Urinary bladder (tissue), 4 donors: ENCODE results near the gene CDK15. TPM values are rescaled to one million over a fixed set of nuclear protein-coding genes. Genes with fewer than 3 reads are reported as not detected.

Experiments used
- DNase-seq: peaks from one replicate; pipeline ENCODE4 v3.0.0-alpha.2; 2015; ENCODE audit errors: extremely low spot score
- H3K27ac ChIP-seq: one replicate; pipeline ENCODE4 v1.5.1; 2013; ENCODE audit warnings: low read depth, mild to moderate bottlenecking, moderate library complexity
- H3K36me3 ChIP-seq: one replicate; pipeline ENCODE4 v1.6.1; 2013; ENCODE audit warnings: mild to moderate bottlenecking, moderate library complexity; ENCODE audit not compliant: insufficient read depth
- H3K4me1 ChIP-seq: one replicate; pipeline ENCODE4 v1.6.1; 2013; ENCODE audit warnings: mild to moderate bottlenecking, moderate library complexity; ENCODE audit not compliant: insufficient read depth
- H3K4me3 ChIP-seq: one replicate; pipeline ENCODE4 v1.5.1; 2013; ENCODE audit warnings: low read depth, low read length
- WGBS: extraction: QIAGEN DNeasy Blood & Tissue Kit; methylation state at CpG from one replicate; pipeline ENCODE4 v1.1.7; 2013; 5-methylcytosine and 5-hydroxymethylcytosine counted together
- polyA plus RNA-seq: library from polyadenylated mRNA; stranded (reverse); fragments of 200-250 nt; gene quantifications from one replicate; pipeline ENCODE4 v1.2.3, GENCODE V29; 2013
- total RNA-seq: library from RNA; depleted of rRNA; stranded (reverse); fragments of >200 nt; gene quantifications from one replicate; pipeline ENCODE4 v1.2.3, GENCODE V29; 2014
- donor health status: healthy with polysubstance abuse.
- donor health status: healthy.

CDK15 gene
- total and polyA plus RNA-seq, 2 donors: 1.6 to 3.7 TPM

- Histone ChIP-seq H3K4me3 (no peak overlapping the region), H3K4me1 (no peaks in the 10 kb centered on the region), H3K36me3 (no peaks in the 10 kb centered on the region), H3K27ac (peak overlapping the region; percentile 12)
- DNase-seq: no peak
- 24% methylated on average over 3 of the region's 3 CpGs for WGBS
These were observed 74.2 kb downstream of the CDK15 start for GRCh38 chr2:201880579-201880978.

GRCh38 chr2:201880993-201881611 lies 74.8 kb downstream of the CDK15 start:
- whole genome bisulfite sequencing: 33% methylated on average over 9 of the region's 9 CpGs
- H3K27ac ChIP-seq: peak overlapping the region; percentile 28
- no peak overlapping the region for H3K4me3 ChIP-seq
- H3K36me3 ChIP-seq: no peaks in the 10 kb centered on the region
- DNase-seq: no peak
- H3K4me1 ChIP-seq: no peaks in the 10 kb centered on the region

GRCh38 chr2:201881741-201882140 lies 75.4 kb downstream of the CDK15 start:
- no peaks in the 10 kb centered on the region for H3K4me1 ChIP-seq
- no peaks in the 10 kb centered on the region for H3K36me3 ChIP-seq
- H3K27ac ChIP-seq: no peak overlapping the region
- 86% methylated on average over 4 of the region's 4 CpGs for WGBS
- no peak overlapping the region for H3K4me3 ChIP-seq
- DNase-seq: no peak

- H3K4me3 ChIP-seq: no peak overlapping the region
These were observed 76.2 kb downstream of the CDK15 start for GRCh38 chr2:201882353-201883090.

GRCh38 chr2:201883606-201884369 lies 77.5 kb downstream of the CDK15 start:
- DNase-seq: no peak
- H3K27ac ChIP-seq: no peak overlapping the region
- H3K4me1 ChIP-seq: no peaks in the 10 kb centered on the region
- no peak overlapping the region for H3K4me3 ChIP-seq
- no peaks in the 10 kb centered on the region for H3K36me3 ChIP-seq
- WGBS: 28% methylated on average over 8 of the region's 8 CpGs

More at GRCh38 chr2:201882353-201883090, 76.2 kb downstream of the CDK15 start:
- DNase-seq: no peak
- no peaks in the 10 kb centered on the region for H3K4me1 ChIP-seq
- H3K36me3 ChIP-seq: no peaks in the 10 kb centered on the region
- WGBS: 39% methylated on average over 14 of the region's 14 CpGs
- no peak overlapping the region for H3K27ac ChIP-seq

GRCh38 chr2:201886504-201886903 lies 80.2 kb downstream of the CDK15 start:
- Histone ChIP-seq H3K4me1 (no peaks in the 10 kb centered on the region), H3K27ac (no peak overlapping the region), H3K4me3 (no peak overlapping the region), H3K36me3 (no peaks in the 10 kb centered on the region)
- 76% methylated on average over 3 of the region's 3 CpGs for WGBS
- no peak for DNase-seq

GRCh38 chr2:201887773-201888425 lies 81.6 kb downstream of the CDK15 start:
- DNase-seq: no peak
- Histone ChIP-seq H3K36me3 (no peaks in the 10 kb centered on the region), H3K27ac (no peak overlapping the region), H3K4me3 (peak overlapping the region; percentile 18), H3K4me1 (peaks cover 1% of the 10 kb centered on the region)
- 36% methylated on average over 9 of the region's 9 CpGs for WGBS

- 17% methylated on average over 8 of the region's 8 CpGs for WGBS
- H3K4me1 ChIP-seq: peaks cover 1% of the 10 kb centered on the region
- no peak overlapping the region for H3K27ac ChIP-seq
- no peak for DNase-seq
- no peaks in the 10 kb centered on the region for H3K36me3 ChIP-seq
- peak overlapping the region; percentile 18 for H3K4me3 ChIP-seq
These were observed 82.1 kb downstream of the CDK15 start for GRCh38 chr2:201888426-201888800.

- no peak overlapping the region for H3K4me3 ChIP-seq
- no peaks in the 10 kb centered on the region for H3K36me3 ChIP-seq
- H3K27ac ChIP-seq: no peak overlapping the region
- H3K4me1 ChIP-seq: peaks cover 1% of the 10 kb centered on the region
- no peak for DNase-seq
These were observed 84.1 kb downstream of the CDK15 start for GRCh38 chr2:201890453-201890852.

GRCh38 chr2:201891676-201892075 lies 85.3 kb downstream of the CDK15 start:
- no peak for DNase-seq
- WGBS: 88% methylated on average over 6 of the region's 6 CpGs
- Histone ChIP-seq H3K36me3 (no peaks in the 10 kb centered on the region), H3K27ac (no peak overlapping the region), H3K4me3 (no peak overlapping the region), H3K4me1 (peaks cover 1% of the 10 kb centered on the region)

- Histone ChIP-seq H3K36me3 (no peaks in the 10 kb centered on the region), H3K27ac (no peak overlapping the region), H3K4me1 (peaks cover 1% of the 10 kb centered on the region), H3K4me3 (no peak overlapping the region)
- 86% methylated on average over 5 of the region's 5 CpGs for WGBS
- DNase-seq: no peak
These were observed 86.2 kb downstream of the CDK15 start for GRCh38 chr2:201892516-201892915.

- H3K36me3 ChIP-seq: no peaks in the 10 kb centered on the region
- H3K4me1 ChIP-seq: peaks cover 2% of the 10 kb centered on the region
- no peak overlapping the region for H3K4me3 ChIP-seq
- DNase-seq: no peak
- no peak overlapping the region for H3K27ac ChIP-seq
- WGBS: 68% methylated on average over 2 of the region's 2 CpGs
These were observed 94.0 kb downstream of the CDK15 start for GRCh38 chr2:201900362-201900761.

- DNase-seq: no peak
- H3K4me3 ChIP-seq: no peak overlapping the region
- 66% methylated on average over 8 of the region's 8 CpGs for WGBS
These were observed 95.4 kb downstream of the CDK15 start for GRCh38 chr2:201901786-201902185.

More at GRCh38 chr2:201901786-201902185, 95.4 kb downstream of the CDK15 start:
- H3K4me1 ChIP-seq: peaks cover 2% of the 10 kb centered on the region
- no peaks in the 10 kb centered on the region for H3K36me3 ChIP-seq
- no peak overlapping the region for H3K27ac ChIP-seq
